GM19238 (cell line): ENCODE results near the gene LELP1.
"Not testable (repeated sequence)": the region's sequence is repeated elsewhere in the genome, so short reads cannot be mapped to it uniquely, and the experiment has no call there.

Experiments
- DNase-seq: peaks from one replicate; pipeline ENCODE4 v3.0.0; 2011; ENCODE audit warnings: low spot score; ENCODE audit not compliant: insufficient read length

Gene LELP1

GRCh38 chr1:153203130-153203529 is at the start of gene LELP1:
TSS of gene LELP1 (plus strand) at chr1:153203430. CDS start at chr1:153204708, 1,278 bp downstream.
- no peak for DNase-seq

GRCh38 chr1:153155541-153155940 is 47.7 kb upstream of the LELP1 start:
- no peak for DNase-seq

- no peak for DNase-seq
Observed at GRCh38 chr1:153168686-153169085, 34.5 kb upstream of the LELP1 start.

GRCh38 chr1:153174624-153175023 is 28.6 kb upstream of the LELP1 start:
- no peak for DNase-seq

GRCh38 chr1:153178922-153179321 is 24.3 kb upstream of the LELP1 start:
- DNase-seq, result no peak

GRCh38 chr1:153180556-153180955 is 22.7 kb upstream of the LELP1 start:
- no peak for DNase-seq

- DNase-seq, result not testable (repeated sequence)
Observed at GRCh38 chr1:153188301-153188700, 14.9 kb upstream of the LELP1 start.

GRCh38 chr1:153190373-153190772 is 12.9 kb upstream of the LELP1 start:
- DNase-seq, result no peak

GRCh38 chr1:153192697-153193096 is 10.5 kb upstream of the LELP1 start:
- no peak for DNase-seq

GRCh38 chr1:153194331-153195050 is 8.7 kb upstream of the LELP1 start:
- DNase-seq, result no peak

GRCh38 chr1:153195216-153195615 is 8.0 kb upstream of the LELP1 start:
- DNase-seq, result no peak

- DNase-seq, result no peak
Observed at GRCh38 chr1:153202006-153202405, 1.2 kb upstream of the LELP1 start.

- no peak for DNase-seq
Observed at GRCh38 chr1:153206631-153207030, 3.4 kb downstream of the LELP1 start.

GRCh38 chr1:153210206-153210605 is 7.0 kb downstream of the LELP1 start:
- DNase-seq, result no peak

- DNase-seq, result no peak
Observed at GRCh38 chr1:153212201-153212600, 9.0 kb downstream of the LELP1 start.

GRCh38 chr1:153213519-153213918 is 10.3 kb downstream of the LELP1 start:
- no peak for DNase-seq

GRCh38 chr1:153217212-153217611 is 14.0 kb downstream of the LELP1 start, which contains the start of gene PRR9:
TSS of gene PRR9 (plus strand) at chr1:153217584. CDS start at chr1:153218145, 561 bp downstream.
- DNase-seq, result no peak

GRCh38 chr1:153217744-153218416 is 14.7 kb downstream of the LELP1 start:
- no peak for DNase-seq

- no peak for DNase-seq
Observed at GRCh38 chr1:153220606-153221303, 17.5 kb downstream of the LELP1 start.

- not testable (repeated sequence) for DNase-seq
Observed at GRCh38 chr1:153223040-153223891, 20.0 kb downstream of the LELP1 start.

GRCh38 chr1:153227810-153228209 is 24.6 kb downstream of the LELP1 start:
- no peak for DNase-seq
